Fibroblast of skin of left biceps (primary cell): ENCODE data around the gene PRMT5.

Experiments
- DNase-seq, 2 experiments: peaks; one replicate each; pipeline ENCODE4 v3.0.0-alpha.2; 2013; ENCODE audit warnings: low read depth in 2 of 2

Gene PRMT5

DNA sequence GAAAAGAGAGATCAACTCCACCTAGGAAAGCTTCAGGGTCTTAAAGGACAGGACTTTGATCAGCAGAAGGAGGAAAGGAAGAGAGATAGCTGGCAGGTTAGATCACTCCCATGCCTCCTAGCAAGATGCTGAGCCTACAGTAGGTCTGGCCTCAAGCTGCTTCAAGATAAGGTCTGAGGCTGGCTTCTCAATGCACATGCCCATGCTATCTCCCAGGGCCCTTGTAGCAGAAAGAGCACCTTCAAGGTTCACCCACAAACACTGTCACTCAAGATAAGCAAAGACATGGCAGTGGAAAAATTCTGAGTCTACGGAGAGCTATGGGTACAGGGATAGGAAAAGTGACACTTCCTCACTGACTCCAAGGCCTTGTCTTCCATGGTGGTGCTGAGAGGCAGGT, 31.8 kb downstream of the PRMT5 start:
- no peak for DNase-seq

DNA sequence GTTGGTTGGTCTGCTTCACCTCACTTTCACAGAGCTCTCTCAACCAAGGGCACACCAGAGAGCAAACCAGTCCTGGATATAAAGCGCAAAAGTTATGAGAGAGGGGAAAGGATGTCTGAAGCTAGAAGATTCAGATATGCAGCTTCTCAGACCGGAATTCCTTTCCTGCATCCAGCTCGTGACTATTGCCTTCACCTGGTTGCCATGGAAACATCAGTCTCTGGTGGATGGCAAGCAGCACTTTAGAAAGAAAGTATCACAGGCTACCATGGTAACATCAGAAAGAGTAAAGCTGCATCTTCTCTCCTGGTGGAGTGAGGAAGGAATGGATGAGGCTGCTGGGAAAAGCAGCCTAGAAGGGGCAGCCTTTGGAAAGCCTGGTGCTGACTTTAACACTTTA, 32.4 kb downstream of the PRMT5 start:
- no peak for DNase-seq

DNA sequence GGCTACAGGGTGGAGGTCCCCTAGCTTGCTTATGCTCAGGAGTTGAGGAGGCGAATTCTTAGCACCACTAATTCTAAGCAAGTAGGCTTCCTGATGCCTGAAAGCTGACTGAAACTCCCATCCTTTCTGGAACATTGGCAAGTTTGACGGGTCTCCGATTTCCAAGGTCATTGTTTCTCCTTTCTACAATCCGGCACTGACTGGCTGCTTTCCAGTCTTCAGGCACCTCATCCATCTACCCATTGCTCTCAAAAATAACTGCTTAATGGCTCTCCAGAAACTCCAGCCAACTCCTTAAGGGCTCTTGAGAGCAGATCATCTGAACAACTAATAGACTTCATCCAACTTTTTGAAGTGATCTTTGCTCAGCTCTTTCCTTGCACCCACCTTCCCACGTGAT, 32.8 kb downstream of the PRMT5 start:
- no peak for DNase-seq

DNA sequence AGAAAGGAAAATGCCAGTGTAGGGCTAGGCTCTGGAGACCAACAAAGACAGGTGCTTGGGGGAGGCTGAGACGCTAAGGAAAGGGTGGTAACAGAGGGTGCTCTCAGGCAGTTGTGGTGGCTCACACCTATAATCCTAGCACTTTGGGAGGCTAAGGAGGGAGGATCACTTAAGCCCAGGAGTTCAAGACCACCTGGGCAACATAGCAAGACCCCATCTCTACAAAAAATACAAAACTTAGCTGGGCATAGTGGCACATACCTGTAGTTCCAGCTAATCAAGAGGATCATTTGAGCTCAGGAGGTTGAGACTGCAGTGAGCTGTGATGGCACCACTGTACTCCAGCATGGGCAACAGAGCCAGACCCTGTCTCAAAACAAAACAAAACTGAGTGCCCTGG, 33.8 kb downstream of the PRMT5 start:
- no peak for DNase-seq

DNA sequence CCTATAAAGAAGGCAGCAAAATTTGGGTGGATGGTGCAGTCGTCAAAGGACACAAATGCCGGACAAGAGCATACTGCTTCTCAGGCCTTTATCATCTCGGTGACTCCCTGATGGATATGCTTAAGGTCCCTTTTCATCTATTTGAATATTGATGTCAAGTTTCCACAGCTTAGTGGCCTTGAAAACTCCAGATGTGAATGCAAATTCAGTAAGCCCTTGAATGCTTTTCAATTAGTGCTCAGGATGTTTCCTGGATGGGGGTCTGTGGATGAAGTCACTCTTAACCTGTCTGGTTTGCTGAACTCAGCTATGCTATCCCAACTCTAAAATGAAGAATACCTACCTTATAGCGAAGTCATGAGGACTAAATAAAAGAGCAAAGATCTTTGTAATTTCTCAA, 35.5 kb downstream of the PRMT5 start:
- DNase-seq, result no peak

DNA sequence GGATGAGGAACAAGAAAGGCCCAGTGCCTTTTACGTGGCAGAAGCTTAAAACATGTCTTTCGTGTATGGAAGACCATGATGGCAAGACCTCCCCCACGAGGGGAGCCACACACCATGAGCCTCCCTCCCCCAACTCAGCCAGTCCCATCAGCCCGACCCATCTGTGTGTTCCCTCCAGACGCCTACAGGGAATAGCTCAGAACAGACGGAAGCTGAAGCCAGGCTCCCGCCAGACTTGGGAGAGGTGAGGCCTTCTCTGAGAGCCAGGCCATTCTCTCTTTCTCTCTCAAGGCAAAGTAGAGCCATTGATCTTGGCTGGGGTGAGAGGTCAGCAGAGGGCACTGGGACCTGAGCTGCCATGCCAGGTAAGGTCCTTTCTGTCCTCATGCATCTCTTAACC, 36.7 kb downstream of the PRMT5 start:
- no peak for DNase-seq

DNA sequence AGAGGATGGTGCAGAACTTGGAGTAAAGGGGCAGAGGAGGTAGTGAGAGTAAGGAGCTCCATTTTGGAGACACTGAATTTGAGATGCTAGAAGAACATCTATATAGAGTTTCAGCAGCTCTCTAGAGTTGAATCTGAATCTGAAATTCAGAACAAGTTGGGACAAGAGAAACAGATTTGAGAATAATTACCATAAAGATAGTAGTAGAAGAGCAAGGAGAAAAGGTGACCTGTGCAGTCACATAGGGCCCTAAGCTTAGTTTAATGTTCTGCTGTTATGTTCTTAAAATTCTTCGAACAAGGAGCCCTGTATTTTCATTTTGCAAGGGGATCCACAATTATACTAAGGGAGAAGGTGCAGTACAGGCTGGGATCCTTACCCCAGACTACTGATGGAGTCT, 38.8 kb downstream of the PRMT5 start:
- no peak for DNase-seq

DNA sequence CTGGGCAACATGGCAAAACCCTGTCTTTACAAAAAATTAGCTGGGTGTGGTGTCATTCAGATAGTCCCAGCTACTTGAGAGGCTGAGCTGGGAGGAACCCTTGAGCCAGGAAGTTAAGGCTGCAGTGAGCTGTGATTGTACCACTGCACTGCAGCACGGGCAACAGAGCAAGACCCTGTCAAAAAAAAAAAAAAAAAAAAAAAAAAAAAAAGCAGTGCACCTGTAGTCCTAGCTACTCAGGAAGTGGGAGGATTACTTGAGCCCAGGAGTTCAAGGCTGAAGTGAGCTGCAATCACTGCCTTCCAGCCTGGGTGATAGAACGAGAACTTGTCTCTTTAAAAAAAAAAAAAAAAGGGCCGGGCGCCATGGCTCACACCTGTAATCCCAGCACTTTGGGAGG, 40.5 kb downstream of the PRMT5 start:
- no peak for DNase-seq

DNA sequence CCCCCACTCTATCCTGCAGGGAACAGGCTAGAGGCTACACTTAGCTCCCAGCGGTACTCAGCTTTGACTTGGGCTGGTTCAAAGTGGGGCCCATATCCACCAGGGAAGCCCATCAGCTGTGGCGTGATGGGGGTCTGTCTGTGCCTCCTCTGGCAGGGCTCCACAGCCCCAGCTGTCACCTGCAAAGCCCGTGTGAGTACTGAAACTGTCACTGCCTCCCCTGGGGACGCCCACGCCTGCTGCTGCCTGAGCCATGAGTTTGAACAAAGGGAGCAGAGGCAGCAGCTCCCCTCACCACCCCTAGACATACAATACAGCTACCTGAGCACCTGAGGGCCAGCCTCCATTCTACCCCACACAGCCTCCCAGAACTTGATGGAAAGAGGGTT, 41.2 kb downstream of the PRMT5 start:
- no peak for DNase-seq

DNA sequence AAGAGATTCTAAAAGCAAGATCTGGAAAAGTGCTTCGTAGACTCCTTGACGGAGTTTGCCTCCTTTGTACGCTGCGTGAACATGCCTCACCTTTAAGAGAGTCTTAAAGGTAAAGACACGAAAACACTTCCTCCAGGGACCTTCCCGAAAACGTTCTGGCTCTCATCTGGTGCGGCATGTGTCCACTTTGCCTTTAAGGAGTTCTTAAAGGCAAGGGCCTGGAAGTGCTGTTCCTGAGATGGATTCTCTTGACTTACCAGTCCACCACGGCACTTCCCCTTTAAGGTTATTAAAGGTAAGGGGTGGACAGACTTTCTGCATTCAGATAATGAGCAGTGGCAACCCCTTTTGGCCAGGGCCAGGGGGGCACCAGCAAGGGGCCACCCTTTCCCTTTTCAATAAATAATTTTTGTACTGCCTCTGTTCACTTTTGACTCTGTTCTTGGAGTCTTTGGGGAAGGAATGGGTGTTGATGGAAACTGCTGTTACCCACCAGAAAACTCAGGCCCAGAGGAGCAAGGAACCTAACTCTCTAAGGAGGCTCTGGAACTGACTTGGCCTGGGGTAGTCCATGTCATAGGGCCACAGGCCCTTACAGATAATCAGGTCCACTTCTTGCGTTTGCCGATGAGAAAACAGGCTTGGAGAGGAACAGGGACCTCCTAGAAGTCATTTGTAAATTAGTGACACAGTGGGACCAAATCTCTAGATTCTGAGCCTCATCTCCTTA, 41.8 kb downstream of the PRMT5 start:
- no peak for DNase-seq

DNA sequence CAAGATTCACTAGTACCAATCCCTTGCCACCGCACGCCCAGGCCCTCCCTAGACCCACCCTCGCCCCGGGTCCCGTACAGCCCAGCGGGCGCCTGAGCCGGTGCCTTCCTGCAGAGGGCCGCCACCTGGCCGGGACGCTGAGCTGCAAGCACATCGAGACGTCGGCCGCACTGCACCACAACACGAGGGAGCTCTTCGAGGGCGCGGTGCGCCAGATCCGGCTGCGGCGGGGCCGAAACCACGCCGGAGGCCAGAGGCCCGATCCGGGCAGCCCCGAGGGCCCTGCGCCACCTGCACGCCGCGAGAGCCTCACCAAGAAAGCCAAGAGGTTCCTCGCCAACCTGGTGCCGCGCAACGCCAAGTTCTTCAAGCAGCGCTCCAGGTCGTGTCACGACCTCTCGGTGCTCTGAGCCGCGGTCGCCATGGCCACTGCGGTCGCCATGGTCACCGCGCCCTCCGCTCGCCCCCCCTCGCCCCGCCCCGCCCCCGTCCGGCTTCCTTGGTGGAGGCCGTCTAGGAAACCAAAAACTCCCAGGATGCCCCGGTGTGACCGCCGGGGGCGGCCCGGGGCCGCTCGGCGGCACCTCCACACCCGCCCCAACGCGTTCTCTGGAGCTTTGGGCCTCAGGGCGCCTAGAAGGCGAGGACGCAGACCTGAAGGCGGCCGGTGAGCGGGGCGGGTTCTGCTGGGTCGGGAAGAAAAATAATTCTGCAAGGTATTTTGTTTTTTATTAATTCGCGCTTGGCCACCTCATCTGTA, 42.5 kb downstream of the PRMT5 start:
- DNase-seq, result no peak

DNA sequence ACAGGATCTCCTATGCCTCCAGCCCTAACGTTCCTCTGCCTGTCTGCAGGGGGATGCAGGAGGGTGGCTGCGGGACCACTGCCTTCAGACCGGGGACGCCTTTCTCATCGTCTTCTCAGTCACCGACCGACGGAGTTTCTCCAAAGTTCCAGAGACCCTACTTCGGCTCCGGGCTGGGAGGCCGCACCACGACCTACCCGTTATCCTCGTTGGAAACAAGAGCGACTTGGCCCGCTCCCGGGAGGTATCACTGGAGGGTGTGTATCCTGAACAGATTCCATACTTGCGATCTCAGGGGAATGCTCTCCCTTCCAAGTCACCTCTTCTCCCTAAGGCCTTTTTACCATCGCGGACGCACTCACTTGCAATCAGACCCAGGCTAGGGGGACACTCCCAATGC, 43.2 kb downstream of the PRMT5 start:
- DNase-seq, result no peak

DNA sequence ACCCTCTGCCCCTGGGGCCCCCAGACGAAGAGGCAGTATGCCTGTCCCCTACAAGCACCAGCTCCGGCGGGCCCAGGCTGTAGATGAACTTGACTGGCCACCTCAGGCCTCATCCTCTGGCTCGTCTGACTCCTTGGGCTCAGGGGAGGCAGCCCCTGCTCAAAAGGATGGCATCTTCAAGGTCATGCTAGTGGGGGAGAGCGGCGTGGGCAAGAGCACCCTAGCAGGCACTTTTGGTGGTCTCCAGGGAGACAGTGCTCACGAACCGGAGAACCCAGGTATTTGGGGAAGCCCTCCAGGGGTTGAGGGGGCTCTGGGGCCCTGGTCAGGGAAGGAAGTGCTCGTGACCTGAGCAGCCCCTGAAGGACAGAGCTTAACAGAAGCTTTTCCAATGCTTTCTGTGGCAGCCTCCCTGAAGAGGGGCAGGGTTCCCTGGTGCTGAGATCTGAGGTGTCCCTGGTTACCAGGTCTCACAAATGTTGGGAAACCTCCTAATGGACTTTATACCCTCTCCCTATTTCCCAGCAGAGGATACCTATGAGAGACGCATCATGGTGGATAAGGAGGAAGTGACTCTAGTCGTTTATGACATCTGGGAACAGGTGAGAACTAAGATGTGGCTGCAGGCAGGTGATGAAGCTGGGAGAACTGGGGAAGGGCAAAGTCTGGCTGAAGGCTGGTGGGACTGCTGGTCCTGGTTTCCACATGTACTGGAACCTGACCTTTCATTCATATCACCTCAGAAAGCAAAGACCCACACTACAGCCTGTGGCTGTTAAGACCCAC, 44.2 kb downstream of the PRMT5 start:
- no peak for DNase-seq

DNA sequence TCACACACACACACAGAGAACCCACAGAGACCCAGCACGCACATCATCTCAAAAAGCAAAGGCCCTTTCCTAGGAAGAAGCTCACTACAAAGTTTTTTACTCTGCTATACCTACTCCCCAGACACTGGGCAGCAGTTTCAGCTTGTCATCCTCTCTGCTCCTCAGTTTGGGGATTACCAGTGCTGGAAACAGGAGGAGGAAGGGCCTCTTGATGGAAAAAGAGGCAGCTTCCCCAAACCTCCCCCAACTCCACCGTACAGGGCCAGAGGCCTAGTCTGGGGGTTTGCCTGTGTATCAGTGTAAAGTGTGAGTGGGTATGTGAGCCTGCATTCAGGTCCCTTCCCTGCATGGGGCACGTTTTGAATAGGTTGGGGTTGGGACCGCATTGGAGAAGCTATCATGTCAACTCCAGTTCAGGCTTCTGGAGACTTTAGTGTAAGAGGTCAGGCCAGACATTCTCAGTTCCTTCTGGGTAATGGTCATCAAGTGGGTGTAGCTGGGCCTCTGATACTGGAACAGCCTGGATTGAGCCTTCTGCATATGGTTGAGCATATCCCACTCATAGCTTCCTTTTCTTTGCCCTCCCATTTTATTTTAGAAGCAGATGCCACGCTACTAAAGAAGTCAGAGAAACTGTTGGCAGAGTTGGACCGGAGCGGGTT, 45.0 kb downstream of the PRMT5 start:
- no peak for DNase-seq

DNA sequence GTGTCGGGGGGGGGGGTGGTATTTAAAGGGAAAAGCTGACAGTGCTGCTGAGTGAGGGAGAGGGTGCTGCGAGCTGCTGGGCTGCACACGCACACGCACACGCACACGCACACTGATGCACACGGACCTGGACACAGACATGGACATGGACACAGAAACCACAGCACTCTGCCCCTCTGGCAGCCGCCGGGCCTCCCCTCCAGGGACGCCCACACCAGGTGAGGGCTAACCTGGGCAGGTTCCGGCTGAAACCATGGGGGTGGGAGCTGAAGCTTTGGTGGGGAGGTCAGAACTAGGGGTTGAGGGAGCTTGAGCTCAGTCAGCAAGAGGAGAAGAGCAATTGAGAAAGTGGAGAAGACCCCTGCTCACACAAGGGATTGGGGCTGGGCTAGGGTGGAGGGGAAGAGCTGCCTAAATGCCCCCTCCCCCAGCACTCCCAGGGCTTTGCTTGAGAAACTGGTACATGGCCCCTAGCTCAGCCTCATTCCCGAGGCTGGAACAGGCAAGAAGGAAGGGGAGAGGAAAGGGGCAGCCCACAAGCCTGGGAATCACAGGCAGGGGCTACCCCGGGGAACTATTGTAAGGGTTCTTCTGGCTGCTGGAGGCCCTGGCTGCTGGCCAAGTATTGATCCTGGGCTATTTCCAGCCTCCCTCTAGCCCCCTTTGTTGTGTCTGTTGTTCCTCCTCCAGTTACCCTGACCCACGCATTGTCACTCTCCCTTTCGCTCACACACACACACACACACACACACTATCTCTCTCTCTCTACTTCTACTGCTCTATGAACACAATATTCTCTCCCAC, 45.8 kb downstream of the PRMT5 start, which contains the start of gene REM2:
Gene REM2, plus strand, starts transcription at position 50 of the 804 bp plus-strand sequence. Its CDS starts 66 bp downstream, at position 116.
- no peak for DNase-seq

DNA sequence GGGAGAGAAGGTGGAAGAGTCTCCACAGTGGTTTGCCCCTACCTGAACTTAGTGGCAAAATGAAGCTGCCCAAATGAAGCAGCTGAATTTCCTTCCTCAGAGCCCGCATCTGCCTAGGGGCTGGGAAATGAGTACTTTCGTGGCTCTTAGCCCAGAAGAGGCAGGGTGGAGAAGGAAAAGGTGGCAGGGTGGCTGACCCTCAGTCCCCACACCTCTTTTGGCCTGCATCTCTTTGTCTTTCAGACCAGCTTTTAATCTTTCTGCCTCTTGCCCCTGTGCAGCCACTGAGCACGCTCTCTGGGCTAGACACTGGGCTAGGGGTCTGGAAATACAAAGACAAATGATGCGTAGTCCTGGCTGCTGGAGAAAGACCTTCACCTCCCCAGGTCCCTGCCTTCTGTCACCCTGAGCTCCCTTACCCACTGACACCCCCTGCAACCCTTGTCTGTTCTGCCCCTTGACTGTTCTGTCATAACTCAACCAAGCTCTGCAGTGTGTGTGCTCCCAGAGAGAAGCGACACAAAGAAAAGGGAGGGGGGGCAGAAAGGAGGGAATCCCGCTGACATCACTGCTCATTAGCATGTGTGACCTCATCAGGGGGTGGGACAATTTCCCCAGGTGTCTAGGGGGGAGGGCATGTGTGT, 46.5 kb downstream of the PRMT5 start:
- no peak for DNase-seq

DNA sequence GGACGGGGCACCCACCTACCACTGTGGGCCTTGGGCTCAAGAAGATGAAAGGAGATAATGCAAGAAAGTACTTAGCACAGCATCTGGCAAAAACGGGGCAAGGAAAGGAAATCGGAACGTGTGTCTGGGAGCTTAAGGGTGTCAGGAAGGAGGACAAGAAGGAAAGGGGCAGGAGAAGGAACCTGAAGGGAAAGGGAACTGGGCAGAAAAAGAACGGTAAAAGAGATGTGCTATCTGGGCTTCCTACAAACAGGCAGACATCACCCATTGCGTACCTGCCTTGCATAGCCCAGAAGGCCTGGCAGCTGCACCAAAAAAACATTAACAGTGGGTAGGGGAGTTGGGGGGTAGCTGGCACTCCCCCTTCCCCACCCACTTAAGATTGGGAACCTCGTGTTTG, 47.1 kb downstream of the PRMT5 start:
- DNase-seq, result no peak

DNA sequence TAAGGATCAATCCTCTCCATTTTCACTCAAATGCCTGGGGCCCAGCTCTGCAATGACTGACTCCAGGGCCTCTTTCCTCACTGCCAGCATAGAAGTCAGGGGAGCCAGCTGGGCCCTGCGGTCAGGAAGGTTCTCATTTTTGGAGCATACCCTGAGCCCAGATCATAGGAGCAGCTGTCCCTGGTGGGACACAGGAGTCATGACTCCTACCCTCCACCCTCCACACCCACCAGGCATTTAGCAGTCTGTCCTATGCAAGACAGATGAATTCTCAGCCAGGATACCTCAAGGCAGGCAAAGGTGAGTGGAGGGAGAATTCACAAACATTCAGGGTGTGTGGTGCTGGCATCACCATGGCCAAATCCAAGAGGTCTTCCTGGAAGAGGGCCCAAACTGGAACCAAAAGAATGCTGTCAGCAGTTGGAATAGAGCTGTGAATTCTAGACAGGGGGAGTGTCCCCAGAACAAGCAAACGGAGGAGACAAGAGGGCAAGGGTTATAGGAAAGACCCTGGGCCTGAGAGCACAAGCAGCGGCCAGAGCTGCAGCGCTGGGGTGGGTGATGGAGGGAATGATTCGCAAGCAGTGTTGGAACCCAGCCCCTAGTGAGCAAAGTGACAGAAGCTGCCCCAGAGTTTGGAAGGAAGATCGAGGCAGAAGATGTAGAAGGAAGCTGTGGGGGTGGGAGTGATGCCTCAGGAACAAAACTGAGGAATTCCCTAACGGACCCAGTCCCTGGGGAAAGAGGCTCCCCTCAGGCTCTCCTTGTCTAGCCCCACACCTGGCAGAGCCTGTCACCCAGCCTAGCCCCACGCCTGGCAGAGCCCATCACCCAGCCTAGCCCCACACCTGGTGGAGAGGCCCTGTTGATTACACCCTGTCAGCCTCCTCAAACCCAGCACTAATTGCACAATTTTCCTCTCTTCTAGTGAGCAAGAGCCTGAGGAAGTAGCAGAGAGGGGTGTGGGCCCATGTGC, 50.6 kb downstream of the PRMT5 start:
- no peak for DNase-seq

DNA sequence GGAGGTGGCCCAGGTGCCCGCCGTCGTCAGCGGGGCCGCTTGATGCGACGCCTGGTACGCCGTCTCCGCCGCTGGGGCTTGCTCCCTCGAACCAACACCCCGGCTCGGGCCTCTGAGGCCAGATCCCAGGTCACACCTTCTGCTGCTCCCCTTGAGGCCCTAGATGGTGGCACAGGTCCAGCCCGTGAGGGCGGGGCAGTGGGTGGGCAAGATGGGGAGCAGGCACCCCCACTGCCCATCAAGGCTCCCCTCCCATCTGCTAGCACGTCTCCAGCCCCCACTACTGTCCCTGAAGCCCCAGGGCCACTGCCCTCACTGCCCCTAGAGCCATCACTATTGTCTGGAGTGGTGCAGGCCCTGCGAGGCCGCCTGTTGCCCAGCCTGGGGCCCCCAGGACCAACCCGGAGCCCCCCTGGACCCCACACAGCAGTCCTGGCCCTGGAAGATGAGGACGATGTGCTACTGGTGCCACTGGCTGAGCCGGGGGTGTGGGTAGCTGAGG, 52.1 kb downstream of the PRMT5 start:
- DNase-seq, result no peak
